ENCODE measurements around the gene FAM107B. TPM values are rescaled to one million over a fixed set of nuclear protein-coding genes. Genes with fewer than 3 reads are reported as not detected.

Gene FAM107B
- total and polyA plus RNA-seq, 12 donors, result 2.6 to 18.5 (median 6.2) TPM

- Histone ChIP-seq H3K9me3 (no peaks in the 10 kb centered on the region), H3K36me3 (peaks cover 0 to 3% (median 0%) of the 10 kb centered on the region in 9 donors), H3K4me1 (peaks cover 0 to 59% (median 5%) of the 10 kb centered on the region in 9 donors), H3K27me3 (no peaks in the 10 kb centered on the region), H3K4me3 (no peak overlapping the region), H3K27ac (peak overlapping the region in 1 of 10 donors; percentile 63)
- no peak for TF ChIP-seq CTCF (IDR thresholded peaks at IDR 0.05)
- ATAC-seq (no peak), DNase-seq (no peak)
- 94 to 96% methylated on average over 3 of the region's 3 CpGs for WGBS, 2 donors
- intact Hi-C loops (cut with DNase I), result no loop called here
Observed at GRCh38 chr10:14572811-14573210, 201.9 kb downstream of the FAM107B start.

GRCh38 chr10:14571866-14572507, 202.7 kb downstream of the FAM107B start:
- H3K27ac ChIP-seq, result peak overlapping the region in 1 of 10 donors; percentile 78
- H3K27me3 ChIP-seq, result no peaks in the 10 kb centered on the region
- peaks cover 0 to 50% (median 4%) of the 10 kb centered on the region in 9 donors for H3K4me1 ChIP-seq
- H3K36me3 ChIP-seq, result peaks cover 0 to 10% (median 0%) of the 10 kb centered on the region in 9 donors
- H3K9me3 ChIP-seq, result no peaks in the 10 kb centered on the region
- no peak for DNase-seq
- peak overlapping the region in 1 of 10 donors; percentile 33 for H3K4me3 ChIP-seq
- no peak for TF ChIP-seq CTCF (IDR thresholded peaks at IDR 0.05)
- intact Hi-C loops (cut with DNase I), result no loop called here
- WGBS, 2 donors, result 82 to 86% methylated on average over 10 of the region's 10 CpGs
- peak in 3 of 8 donors; percentile 33 to 66 (median 56) for ATAC-seq

- Histone ChIP-seq H3K4me3 (peak overlapping the region in 1 of 10 donors; percentile 33), H3K27ac (peak overlapping the region in 1 of 10 donors; percentile 78)
- ATAC-seq, result no peak
Observed at GRCh38 chr10:14570800-14571199, 203.9 kb downstream of the FAM107B start.

More at GRCh38 chr10:14570800-14571199, 203.9 kb downstream of the FAM107B start:
- DNase-seq, result no peak
- Histone ChIP-seq H3K36me3 (peaks cover 0 to 17% (median 0%) of the 10 kb centered on the region in 9 donors), H3K9me3 (peaks cover 0 to 9% (median 0%) of the 10 kb centered on the region in 11 donors), H3K27me3 (no peaks in the 10 kb centered on the region), H3K4me1 (peaks cover 0 to 49% (median 4%) of the 10 kb centered on the region in 9 donors)
- 78 to 80% methylated on average over 1 of the region's 1 CpG for WGBS, 2 donors
- no peak for TF ChIP-seq CTCF (IDR thresholded peaks at IDR 0.05)
- intact Hi-C loops (cut with DNase I), result no loop called here
